ENCODE results near the gene MYBPH.

The MYBPH gene

DNA sequence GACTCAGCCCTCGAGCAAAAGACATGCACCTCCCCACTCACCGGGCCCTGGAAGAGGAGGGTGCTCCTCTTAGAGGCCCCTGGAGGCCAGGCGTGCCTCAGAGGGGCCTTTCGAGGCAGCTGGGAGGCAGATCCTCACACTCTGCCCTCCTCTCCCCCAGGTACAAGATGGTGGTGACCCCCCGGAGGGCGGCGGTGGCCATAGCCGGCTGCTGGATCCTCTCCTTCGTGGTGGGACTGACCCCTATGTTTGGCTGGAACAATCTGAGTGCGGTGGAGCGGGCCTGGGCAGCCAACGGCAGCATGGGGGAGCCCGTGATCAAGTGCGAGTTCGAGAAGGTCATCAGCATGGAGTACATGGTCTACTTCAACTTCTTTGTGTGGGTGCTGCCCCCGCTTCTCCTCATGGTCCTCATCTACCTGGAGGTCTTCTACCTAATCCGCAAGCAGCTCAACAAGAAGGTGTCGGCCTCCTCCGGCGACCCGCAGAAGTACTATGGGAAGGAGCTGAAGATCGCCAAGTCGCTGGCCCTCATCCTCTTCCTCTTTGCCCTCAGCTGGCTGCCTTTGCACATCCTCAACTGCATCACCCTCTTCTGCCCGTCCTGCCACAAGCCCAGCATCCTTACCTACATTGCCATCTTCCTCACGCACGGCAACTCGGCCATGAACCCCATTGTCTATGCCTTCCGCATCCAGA lies 10.4 kb downstream of the MYBPH start:
- DNase-seq, result no peak

DNA sequence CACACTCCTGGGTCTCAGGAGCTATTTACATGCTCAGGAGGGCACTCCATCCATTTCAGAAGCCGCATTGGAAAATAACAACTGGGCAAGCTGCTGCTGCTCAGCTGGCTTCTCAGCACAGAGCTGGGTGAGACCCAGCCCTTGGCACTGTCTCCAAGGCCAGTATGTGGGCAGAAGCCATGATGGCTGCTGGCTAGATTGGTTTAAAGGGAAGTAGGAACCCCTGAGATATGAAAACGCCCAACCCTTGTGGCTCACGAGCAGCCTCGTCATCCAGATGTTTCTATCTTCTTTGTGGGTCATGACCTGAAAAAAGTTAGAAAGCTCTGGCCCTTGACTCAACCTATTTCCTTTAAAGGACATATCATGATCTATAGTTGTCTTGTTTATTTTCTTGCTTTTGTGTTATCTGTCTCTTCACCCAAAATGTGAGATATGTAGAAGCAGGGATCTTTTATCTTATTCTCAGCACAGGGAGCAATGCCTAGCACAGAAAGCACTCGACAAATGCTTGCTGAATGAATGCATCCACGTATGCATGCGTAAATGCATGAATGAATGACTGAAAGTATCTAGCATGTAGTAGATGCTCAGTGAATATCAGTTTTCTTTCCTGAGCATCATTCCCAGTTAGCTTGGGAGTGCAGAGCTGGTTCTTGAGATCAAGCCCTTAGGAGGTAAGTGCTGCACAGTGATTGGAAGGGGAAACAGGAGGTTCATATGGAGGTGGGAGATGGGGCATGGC lies 11.6 kb downstream of the MYBPH start:
- DNase-seq, result no peak

DNA sequence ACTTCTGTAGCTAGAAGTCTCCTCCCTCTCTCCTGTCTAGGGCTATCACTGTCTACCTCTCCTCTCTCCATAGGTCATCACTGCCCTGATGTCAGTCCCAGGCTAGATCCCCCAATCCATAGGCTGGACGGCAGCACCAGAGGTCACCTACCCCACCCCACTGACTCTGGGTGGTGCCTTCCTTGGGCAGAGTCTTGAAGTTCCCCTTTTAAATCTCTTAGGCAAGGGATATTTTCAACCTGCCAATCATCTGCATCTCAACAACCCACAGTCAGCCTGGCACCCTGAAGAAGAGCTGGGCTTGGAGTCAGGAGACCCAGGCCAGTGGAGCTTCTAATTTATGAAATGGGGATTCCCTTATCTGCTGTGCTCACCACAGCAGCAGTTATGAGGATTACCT lies 13.2 kb downstream of the MYBPH start:
- no peak for DNase-seq

DNA sequence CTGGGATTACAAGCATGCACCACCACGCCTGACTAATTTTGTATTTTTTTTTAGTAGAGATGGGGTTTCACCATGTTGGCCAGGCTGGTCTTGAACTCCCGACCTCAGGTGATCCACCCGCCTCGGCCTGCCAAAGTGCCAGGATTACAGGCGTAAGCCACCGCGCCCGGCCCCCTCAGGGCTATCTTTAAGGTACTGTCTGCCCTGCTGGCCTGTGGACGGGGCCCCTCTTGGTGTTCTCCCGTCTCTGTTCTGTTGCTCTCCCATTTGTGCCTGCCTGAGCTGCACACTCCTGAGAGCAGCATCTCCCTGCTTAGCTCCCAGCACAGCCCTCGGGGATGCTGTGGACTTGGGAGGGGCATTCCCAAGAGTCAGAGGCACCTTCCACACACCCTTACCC lies 13.9 kb downstream of the MYBPH start:
- no peak for DNase-seq

DNA sequence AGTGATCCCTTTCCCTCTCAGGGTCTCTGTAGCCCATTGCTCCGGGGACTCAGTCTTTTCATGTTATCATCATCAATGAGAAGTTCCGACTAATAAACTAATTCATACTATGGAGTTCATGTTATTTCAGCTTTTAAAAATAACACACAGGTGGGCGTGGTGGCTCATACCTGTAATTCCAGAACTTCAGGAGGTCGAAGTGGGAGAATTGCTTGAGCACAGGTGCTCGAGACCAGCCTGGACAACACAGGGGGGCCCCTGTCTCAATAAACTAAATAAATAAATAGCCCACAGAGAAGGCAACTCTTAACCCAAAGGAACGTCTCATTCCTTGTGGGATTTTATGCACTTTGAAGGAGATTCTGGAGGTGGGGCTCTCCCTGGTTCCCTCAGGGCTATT lies 14.5 kb downstream of the MYBPH start:
- no peak for DNase-seq

DNA sequence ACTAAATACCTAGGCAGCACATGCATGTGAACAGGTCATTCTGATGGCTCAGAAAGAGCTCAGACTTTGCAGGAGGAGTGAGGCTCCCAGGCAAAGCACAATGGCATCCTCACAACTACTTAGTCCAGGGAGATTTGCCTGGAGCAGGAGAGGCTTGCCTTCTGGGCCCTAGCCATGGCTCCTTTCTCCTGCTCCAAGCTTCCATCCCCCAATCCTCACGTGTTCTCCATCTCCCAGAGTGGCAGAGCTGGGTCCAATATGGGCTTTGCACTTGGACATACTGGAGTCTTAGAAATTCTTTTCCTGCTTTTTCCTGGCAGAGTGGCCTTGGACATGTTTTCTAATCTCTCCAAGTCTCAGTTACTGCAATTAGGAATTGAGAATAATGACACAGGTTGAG lies 15.8 kb downstream of the MYBPH start:
- DNase-seq, result no peak

DNA sequence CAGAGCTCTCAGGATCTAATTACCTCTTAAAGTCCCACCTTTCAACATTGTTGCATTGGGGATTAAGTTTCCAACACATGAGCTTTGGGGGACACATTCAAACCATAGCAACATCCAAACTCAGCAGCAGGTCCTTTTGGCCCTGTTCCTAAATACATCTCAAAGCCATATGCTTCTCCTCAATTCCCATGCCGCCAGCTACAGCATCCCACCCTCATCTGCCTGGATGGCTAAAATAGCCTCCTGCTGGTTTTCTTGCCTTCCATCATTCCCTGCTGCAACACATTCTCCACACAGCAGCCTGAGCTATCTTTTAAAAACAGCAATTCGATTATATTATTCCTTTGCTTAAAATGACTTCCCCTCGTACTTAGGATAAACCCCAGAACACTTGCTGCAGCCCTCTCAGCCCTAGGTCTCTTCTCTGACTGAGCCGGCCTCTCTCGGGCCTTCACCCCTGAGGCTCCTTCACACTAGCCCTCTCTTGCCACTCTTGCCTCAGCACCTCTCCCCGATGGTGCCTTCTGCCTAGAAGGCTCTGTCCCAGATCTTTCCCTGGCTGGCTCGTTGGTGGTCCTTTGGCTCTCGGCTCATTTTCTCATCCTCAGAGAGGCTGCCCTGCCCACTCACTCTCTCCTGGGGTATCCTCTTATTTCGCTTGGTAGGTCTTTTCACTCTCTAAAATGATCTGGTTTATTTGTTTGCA lies 16.5 kb downstream of the MYBPH start:
- DNase-seq, result no peak

DNA sequence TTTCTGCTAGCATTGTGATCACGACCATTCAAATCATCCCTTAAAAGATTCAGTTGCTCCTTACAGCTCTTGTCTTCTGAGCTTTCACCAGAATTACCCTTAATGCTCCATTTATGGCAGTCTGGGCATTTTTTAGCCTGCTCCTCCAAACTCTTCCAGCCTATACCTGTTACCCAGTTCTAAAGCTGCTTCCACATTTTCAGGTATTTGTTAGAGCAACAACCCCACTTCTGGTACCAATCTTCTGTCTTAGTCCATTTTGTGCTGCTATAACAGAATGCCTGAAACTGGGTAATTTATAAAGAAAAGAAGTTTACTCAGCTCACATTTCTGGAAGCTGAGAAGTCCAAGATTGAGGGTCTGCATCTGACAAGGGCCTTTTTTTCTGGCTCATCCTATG lies 17.2 kb downstream of the MYBPH start:
- DNase-seq, result no peak

GRCh38 chr1:203156280-203156679 lies 19.3 kb downstream of the MYBPH start:
- no peak for DNase-seq

DNA sequence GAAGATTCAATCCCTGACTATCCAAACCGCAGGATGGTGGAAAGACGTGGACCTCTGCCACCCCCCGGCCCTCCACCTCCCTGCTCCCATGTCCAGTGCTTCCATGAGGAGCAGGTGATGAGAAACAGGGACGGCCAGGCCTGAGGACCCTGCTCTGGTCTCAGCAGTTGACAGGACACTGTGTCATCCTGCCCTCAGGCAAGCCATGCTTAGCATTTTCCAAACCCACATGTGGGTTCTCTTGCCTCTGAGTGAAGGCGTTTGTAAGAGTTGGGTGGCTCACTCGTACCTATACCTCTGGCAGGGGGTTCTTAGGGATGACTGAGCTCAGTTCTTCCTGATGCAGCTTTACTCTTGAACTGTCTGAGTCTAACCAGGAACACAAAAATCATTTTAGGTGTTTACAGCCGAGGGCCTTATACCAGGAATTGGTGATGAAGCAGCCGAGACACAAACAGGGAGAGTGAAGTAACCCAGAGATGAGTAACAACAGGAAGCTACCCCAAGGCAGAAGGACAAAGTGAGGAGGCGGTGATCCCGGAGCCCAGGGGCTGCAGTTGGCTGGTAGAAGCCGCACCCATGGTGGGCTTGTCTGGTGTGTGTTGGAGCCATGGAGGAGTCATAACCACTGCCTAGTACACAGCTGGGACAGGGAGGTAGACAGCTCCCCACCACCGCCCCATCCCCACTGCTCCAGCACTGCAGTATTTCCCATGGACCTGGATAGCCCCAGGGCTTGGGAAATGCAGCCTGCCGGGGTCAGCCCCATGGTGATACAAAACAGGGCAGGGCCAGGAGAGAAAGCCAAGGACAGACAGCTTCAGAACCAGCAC lies 21.4 kb downstream of the MYBPH start:
- DNase-seq, result no peak

GRCh38 chr1:203153051-203153988 lies 22.3 kb downstream of the MYBPH start:
- DNase-seq, result no peak

DNA sequence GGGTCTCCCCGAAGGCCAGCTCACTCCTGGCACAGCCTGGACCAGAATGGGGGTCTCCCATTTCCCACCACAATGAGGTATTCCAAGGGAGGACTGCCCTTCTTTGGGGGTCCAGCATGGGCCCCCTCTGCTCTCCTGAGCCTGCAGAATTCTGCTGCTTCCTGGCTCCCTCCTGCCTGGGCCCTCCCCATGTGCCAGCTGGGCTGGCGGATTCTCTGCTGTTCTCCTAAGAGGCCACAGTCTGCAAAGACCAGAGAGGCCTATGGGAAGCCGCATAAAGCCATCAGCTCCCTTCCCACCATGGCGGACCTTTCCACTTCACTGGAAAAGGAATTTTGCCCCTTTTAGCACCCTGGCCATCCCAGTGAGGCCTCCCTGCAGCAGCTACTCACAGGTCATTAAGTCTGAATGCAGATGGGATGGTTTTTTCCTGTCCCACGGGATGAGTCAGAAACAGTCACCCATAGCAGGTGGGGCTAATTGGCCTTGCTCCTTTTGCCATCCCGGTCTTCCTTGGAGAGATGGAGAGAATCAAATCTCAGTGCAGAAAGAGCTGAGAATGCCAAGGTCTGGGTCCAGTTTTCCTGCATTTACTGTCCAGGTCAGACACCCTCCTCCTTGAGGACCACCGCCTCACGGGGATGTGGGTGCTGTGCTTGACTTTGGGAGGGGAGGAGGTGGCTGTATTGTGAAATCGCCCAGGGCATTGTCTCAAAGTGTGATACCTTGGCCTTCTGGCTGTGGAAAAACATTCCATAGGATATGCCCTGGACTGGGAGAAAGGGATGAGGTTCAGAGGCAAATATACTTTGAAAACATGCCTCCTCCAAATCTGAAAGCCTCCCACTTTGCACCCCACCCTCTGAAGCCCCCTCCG lies 23.2 kb downstream of the MYBPH start:
- no peak for DNase-seq

DNA sequence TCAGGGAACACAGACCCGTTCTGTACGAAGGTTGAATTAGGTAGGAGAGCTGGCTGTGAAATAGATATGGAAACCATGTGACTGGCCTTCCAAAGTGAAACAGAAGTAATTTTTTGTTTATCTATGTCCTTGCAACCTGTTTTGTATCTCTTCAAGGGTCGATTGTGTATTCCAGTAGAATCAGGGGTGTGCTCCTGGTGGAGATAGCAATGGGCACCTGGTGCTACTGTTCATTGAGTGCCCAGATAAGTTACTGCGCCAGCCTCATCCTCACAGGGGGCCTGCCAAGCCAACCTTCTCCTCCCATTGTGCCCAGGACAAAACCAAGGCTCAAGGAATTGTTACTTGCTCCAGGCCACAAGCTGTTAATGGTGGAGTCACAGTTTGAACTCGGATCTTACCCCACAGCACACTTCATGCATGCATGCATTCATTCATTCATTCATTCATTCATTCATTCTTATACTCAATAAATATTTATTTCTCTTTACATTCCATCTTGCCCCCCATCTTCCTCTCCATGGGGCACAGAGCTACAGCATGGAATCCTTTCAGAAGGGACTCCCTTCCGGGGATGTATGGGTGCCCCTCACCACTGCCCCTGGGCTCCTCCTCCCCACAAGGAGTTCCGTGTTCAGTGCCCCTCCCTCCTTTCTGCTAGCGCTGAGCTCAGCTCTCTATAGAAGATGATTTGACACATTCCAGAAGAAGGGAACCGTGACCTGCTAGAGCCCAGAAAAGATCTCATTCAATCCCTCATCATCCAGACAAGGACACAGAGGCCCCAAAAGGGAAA lies 24.1 kb downstream of the MYBPH start:
- DNase-seq, result no peak

GRCh38 chr1:203150511-203151297 lies 24.9 kb downstream of the MYBPH start:
- DNase-seq, result no peak

- no peak for DNase-seq
Measured at GRCh38 chr1:203149188-203149840, 26.3 kb downstream of the MYBPH start.

GRCh38 chr1:203148579-203148978 lies 27.0 kb downstream of the MYBPH start:
- DNase-seq, result no peak

DNA sequence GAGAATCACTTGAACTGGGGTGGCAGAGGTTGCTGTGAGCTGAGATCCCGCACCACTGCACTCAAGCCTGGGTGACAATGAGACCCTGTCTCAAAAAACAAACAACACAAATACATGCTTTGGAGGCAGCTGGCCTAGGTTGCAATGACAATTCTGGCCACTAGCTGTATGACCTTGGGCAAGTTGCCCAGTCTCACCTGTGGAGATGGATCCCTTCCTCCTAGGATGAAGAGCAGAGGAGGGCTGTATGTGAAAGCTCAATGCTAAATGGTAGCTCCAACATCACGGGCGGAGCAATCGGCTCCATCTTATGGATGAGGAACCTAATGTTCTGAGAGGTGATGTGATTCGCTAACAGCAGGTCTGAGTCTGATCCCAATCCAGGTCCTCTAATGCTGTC lies 27.5 kb downstream of the MYBPH start:
- no peak for DNase-seq

GRCh38 chr1:203147376-203147775 lies 28.2 kb downstream of the MYBPH start:
- no peak for DNase-seq

DNA sequence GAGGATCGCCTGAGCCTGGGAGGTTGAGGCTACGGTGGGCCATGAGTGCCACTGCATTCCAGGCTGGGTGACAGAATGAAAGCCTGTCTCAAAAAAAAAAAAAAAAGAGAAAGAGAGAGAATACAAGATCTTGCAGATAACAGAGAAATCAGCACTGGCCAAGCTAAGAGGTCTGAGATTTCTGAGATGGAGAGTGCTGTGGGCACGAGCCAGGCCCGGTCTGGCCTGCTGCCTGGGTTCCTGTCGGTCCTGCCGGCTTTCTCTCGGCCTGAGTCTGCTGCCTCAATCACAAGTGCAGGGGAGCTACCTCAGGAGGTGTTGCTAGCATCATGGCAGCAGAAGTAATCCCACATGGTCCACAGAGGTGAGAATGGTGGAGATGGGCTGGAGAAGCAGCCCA lies 29.1 kb downstream of the MYBPH start:
- DNase-seq, result no peak

All from activated naive CD4-positive, alpha-beta T cell treated with Interleukin-2 at 50 U/mL for 16 hours (primary cell).